Measurements from ENCODE around the gene FDXACB1.

The FDXACB1 gene

DNA sequence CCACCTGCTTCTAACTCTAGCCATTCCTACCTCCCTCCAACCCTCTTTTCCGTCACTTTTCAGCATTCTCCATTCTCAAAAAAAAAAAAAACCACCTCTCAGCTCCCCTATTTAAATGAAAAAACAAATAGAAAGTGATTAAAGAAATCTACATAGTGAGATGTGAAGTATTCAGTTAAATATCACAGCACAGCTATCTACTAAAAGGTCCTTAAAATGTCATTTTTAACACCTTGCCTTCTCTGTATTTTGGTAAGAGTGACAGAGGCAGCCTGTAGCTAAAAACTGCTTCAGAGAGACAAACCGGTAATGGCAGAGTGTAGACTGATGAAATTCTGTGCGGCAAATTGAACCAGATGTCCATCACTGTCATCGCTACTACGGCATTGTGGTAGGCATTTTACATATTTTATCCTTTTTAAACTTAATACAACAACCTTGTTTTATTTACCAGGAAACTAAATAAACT, 7.2 kb downstream of the FDXACB1 start:
- DNase-seq (ENCODE audit: low spot score in 2 of 2) (no peak), ATAC-seq (no peak)
- Mint-ChIP-seq H3K4me1 (peaks cover 32% of the 10 kb centered on the region), H3K9me3 (no peaks in the 10 kb centered on the region), H3K36me3 (peaks cover 54% of the 10 kb centered on the region), H3K27ac (peak overlapping the region; percentile 91), H3K4me3 (peak overlapping the region; percentile 88)

GRCh38 chr11:111870886-111871692, 7.9 kb downstream of the FDXACB1 start, which contains the start of gene ALG9:
ALG9 (minus strand) TSS chr11:111871581; CDS start chr11:111871482, 99 bp downstream.
- Mint-ChIP-seq H3K9me3 (no peaks in the 10 kb centered on the region), H3K4me1 (peaks cover 32% of the 10 kb centered on the region), H3K36me3 (peaks cover 55% of the 10 kb centered on the region), H3K27ac (peak within 1 kb of the TSS; percentile 91), H3K4me3 (peak within 1 kb of the TSS; percentile 88)
- DNase-seq (ENCODE audit: low spot score in 2 of 2) = peak; percentile 77 to 95
- peak; percentile 92 for ATAC-seq

DNA sequence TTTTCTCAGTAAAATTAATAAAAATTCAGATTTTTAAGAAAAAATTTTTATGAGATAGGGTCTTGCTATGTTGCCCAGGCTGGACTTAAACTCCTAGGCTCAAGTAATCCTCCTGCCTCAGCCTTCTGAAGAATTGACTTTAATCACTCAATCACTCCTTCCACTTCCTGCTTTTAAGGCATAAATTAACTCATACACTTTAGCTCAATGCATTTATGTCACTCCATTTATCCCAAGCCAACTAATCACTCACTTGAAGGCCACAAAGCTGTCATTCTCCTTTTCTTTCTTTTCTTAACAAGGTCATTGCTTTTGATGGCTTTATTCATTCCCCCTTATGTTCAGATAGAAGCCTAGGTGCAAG, 8.5 kb downstream of the FDXACB1 start:
- Mint-ChIP-seq H3K4me3 (peak overlapping the region; percentile 88), H3K27ac (peak overlapping the region; percentile 91), H3K9me3 (no peaks in the 10 kb centered on the region), H3K4me1 (peaks cover 32% of the 10 kb centered on the region), H3K36me3 (peaks cover 61% of the 10 kb centered on the region)
- ATAC-seq = peak; percentile 5
- DNase-seq (ENCODE audit: low spot score in 2 of 2) = no peak

DNA sequence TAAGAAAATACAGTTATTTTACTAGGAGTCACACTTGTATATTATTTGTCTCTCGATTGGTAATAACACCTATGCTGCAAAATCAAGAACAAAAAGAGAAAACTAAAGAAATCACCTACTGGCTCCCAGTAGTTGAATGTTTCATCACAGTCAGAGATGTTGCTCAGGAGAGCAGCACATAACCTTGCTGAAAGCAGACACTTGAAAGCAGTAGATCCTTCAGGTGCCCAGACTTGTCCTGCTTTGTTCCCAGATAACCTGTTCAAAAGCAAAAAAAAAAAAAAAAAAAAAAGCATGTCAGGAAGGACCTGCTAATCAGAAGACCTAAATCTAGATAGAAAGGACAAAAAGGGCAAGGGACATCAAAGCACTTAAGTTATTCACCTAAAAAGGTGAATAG, 8.9 kb downstream of the FDXACB1 start:
- DNase-seq (ENCODE audit: low spot score in 2 of 2) (no peak), ATAC-seq (no peak)
- Mint-ChIP-seq H3K9me3 (no peaks in the 10 kb centered on the region), H3K36me3 (peaks cover 63% of the 10 kb centered on the region), H3K27ac (peak overlapping the region; percentile 91), H3K4me3 (peak overlapping the region; percentile 88), H3K4me1 (peaks cover 32% of the 10 kb centered on the region)

- H3K9me3 Mint-ChIP-seq = no peaks in the 10 kb centered on the region
- DNase-seq (ENCODE audit: low spot score in 2 of 2) (no peak), ATAC-seq (no peak)
- H3K27ac Mint-ChIP-seq = no peak overlapping the region
- no peaks in the 10 kb centered on the region for H3K4me1 Mint-ChIP-seq
- H3K36me3 Mint-ChIP-seq = peaks cover 98% of the 10 kb centered on the region
- no peak overlapping the region for H3K4me3 Mint-ChIP-seq
These were observed 18.7 kb downstream of the FDXACB1 start for GRCh38 chr11:111860257-111860656.

DNA sequence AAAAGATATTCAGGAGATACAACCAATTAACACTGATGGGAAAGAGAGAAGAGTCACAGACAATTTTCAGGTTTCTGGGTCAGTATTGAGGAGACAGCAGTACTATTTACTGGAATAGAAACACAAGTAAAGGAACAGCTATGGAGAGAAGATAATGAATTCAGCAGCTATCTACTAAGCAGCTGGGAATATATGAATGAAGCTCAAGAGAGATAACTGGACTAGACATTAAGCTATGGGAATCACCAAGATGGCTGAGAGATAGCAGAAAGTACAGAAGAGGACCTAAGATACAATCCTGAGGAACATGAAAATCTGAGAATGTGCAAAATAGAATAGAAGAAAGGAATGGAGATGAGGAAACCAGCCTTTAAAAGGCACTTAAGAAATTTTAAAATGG, 23.5 kb downstream of the FDXACB1 start:
- no peak for ATAC-seq
- DNase-seq (ENCODE audit: low spot score in 2 of 2) = no peak
- Mint-ChIP-seq H3K36me3 (peaks cover 98% of the 10 kb centered on the region), H3K27ac (no peak overlapping the region), H3K4me1 (no peaks in the 10 kb centered on the region), H3K9me3 (no peaks in the 10 kb centered on the region), H3K4me3 (no peak overlapping the region)

DNA sequence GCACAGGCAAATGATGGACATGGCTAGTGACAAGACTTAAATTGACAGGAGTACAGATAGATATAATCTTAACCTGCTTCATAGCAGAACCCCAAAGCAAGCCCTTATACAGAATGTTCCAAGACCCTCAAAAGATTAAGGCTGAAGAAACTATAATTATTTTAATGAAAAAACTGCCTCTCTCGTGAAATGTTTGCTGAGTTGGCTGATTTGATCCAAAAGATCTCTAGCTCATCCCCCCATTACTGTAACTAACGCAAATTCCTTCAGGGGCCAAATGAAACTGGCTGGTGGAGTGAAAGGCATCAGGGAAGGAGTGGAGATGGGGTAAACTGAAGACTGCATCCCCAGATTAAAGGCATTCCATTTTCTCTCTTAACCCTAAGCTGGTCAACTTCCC, 26.9 kb downstream of the FDXACB1 start:
- Mint-ChIP-seq H3K27ac (no peak overlapping the region), H3K36me3 (peaks cover 96% of the 10 kb centered on the region)
- no peak for ATAC-seq

DNA sequence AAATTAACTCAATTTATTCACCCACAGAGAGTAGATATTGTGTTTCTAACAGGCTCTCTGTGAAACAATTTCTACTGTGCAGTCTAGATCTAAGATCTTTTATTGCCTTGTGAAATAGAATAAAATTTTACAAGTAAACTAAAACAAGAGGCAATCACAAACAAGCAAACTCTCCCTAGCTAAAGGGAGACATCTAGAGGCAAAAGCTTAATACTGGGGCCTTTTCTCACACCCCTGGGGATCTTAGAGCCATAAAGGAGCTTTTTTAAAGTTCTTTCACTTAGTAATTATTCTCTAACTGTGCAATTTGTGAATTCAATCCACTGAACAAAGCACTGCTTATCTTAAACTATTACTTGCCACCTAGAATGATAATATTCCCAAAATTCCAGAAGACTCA, 27.3 kb downstream of the FDXACB1 start:
- DNase-seq (ENCODE audit: low spot score in 2 of 2) = no peak
- H3K36me3 Mint-ChIP-seq = peaks cover 96% of the 10 kb centered on the region

More for the DNA sequence above, 26.9 kb downstream of the FDXACB1 start:
- no peak overlapping the region for H3K4me3 Mint-ChIP-seq
- no peaks in the 10 kb centered on the region for H3K9me3 Mint-ChIP-seq
- DNase-seq (ENCODE audit: low spot score in 2 of 2) = no peak
- no peaks in the 10 kb centered on the region for H3K4me1 Mint-ChIP-seq

GRCh38 chr11:111851067-111851466, 27.9 kb downstream of the FDXACB1 start:
- Mint-ChIP-seq H3K4me1 (no peaks in the 10 kb centered on the region), H3K4me3 (no peak overlapping the region), H3K36me3 (peaks cover 91% of the 10 kb centered on the region), H3K27ac (no peak overlapping the region), H3K9me3 (no peaks in the 10 kb centered on the region)
- ATAC-seq (no peak), DNase-seq (ENCODE audit: low spot score in 2 of 2) (no peak)

More for the DNA sequence above, 27.3 kb downstream of the FDXACB1 start:
- no peaks in the 10 kb centered on the region for H3K9me3 Mint-ChIP-seq
- no peak overlapping the region for H3K4me3 Mint-ChIP-seq
- no peak overlapping the region for H3K27ac Mint-ChIP-seq
- no peak for ATAC-seq
- H3K4me1 Mint-ChIP-seq = no peaks in the 10 kb centered on the region

DNA sequence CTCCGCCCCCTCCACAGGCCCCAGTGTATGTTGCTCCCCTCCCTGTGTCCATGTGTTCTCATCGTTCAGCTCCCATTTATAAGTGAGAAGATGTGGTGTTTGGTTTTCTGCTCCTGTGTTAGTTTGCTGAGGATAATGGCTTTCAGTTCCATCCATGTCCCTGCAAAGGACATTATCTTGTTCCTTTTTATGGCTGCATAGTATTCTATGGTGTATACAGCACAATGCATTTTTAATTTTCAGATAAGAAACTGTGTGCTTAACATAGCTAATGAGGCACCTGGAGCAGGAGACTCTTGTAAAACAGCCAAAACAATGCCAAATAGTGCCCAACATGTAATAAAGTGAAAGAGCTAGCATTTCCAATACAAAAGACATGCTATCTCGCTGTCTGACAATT, 29.3 kb downstream of the FDXACB1 start:
- no peaks in the 10 kb centered on the region for H3K4me1 Mint-ChIP-seq
- no peak overlapping the region for H3K4me3 Mint-ChIP-seq
- ATAC-seq (no peak), DNase-seq (ENCODE audit: low spot score in 2 of 2) (no peak)
- H3K27ac Mint-ChIP-seq = peak overlapping the region; percentile 34
- no peaks in the 10 kb centered on the region for H3K9me3 Mint-ChIP-seq
- H3K36me3 Mint-ChIP-seq = peaks cover 89% of the 10 kb centered on the region

DNA sequence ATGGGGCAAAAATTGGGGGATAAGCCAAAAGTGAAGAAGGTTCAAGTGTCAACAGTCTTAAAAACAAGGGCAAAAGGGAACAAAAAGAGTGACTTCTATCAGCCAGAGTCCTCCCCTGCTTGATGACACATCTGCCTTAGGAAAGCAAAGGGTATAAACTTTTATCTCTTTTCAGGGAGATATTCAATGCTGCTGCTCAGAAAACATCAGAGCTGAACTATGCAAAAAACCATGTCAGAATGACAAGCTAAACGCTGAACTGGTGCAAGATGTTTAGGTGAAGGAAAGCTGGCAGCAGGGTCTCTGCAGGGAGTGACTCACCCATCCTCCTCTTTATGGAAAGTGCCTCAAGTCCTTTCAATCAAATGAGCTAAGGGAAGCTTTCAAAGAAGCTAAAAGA, 32.3 kb downstream of the FDXACB1 start:
- no peak overlapping the region for H3K4me3 Mint-ChIP-seq
- peak overlapping the region; percentile 41 for H3K27ac Mint-ChIP-seq
- no peaks in the 10 kb centered on the region for H3K9me3 Mint-ChIP-seq
- no peaks in the 10 kb centered on the region for H3K4me1 Mint-ChIP-seq
- H3K36me3 Mint-ChIP-seq = peaks cover 89% of the 10 kb centered on the region
- ATAC-seq = no peak
- DNase-seq (ENCODE audit: low spot score in 2 of 2) = no peak

GRCh38 chr11:111846063-111846462, 32.9 kb downstream of the FDXACB1 start:
- Mint-ChIP-seq H3K4me3 (no peak overlapping the region), H3K9me3 (no peaks in the 10 kb centered on the region), H3K36me3 (peaks cover 89% of the 10 kb centered on the region), H3K27ac (peak overlapping the region; percentile 41), H3K4me1 (no peaks in the 10 kb centered on the region)
- DNase-seq (ENCODE audit: low spot score in 2 of 2) = no peak
- ATAC-seq = no peak

DNA sequence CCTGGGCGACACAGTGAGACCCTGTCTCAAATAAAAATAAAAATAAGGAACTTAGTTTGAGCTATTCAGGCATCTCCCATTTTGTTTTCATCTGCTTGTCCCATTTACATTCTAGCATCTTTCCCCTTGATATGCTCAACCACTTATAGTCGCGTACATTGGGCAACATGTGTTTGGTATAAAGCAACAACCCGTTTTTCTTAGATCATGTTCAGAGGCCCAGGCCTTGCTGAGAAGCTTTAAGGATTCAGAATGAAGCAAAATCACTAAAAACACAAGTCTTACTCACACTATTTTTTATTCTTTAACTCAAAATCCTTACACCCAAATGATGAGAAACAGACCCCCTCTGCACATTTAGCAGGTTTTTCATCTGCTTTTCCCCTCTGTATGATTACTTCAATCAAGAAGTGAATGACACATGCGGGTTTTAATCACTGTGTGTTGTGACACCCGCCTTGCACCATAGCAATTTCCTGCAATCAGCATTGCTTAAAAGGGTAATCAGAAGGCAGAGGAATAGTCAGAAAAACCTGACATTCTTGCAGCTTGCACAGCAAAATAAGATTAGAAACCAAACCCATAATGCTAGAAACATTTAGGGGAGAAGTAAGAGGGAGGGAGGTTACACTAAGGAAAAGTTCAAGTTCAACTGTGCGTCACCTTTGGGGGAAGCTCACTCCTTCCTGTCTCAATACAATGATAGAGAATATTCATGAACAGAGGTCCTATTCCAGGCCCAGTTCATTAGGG, 33.5 kb downstream of the FDXACB1 start:
- no peaks in the 10 kb centered on the region for H3K9me3 Mint-ChIP-seq
- H3K4me3 Mint-ChIP-seq = no peak overlapping the region
- ATAC-seq (no peak), DNase-seq (ENCODE audit: low spot score in 2 of 2) (no peak)
- H3K4me1 Mint-ChIP-seq = no peaks in the 10 kb centered on the region
- no peak overlapping the region for H3K27ac Mint-ChIP-seq
- peaks cover 85% of the 10 kb centered on the region for H3K36me3 Mint-ChIP-seq

DNA sequence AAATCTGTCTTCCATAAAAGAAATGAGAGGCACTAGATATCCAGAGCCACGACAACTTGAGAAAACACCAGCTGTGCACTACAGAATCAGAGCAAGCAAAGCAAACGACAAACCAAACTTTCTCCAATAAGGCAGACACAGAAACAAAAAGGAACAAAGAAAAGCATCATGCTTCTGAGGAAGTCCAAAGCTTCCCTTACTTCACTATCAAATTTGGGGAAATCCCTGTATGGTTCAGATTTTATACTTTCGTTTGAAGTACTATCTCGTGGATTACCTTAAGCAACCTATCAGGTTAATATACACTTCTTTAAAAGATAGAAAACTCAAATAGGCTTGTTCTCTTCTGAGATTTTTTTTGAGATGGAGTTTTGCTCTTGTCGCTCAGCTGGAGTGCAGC, 35.3 kb downstream of the FDXACB1 start:
- no peak for ATAC-seq

GRCh38 chr11:111841370-111842053, 37.5 kb downstream of the FDXACB1 start:
- no peak overlapping the region for H3K4me3 Mint-ChIP-seq
- H3K4me1 Mint-ChIP-seq = peaks cover 8% of the 10 kb centered on the region
- H3K27ac Mint-ChIP-seq = no peak overlapping the region
- no peaks in the 10 kb centered on the region for H3K9me3 Mint-ChIP-seq
- DNase-seq (ENCODE audit: low spot score in 2 of 2) = peak; percentile 69 to 89
- peak; percentile 89 for ATAC-seq
- H3K36me3 Mint-ChIP-seq = peaks cover 85% of the 10 kb centered on the region

More for the DNA sequence above, 35.3 kb downstream of the FDXACB1 start:
- Mint-ChIP-seq H3K4me1 (no peaks in the 10 kb centered on the region), H3K4me3 (no peak overlapping the region), H3K9me3 (no peaks in the 10 kb centered on the region), H3K27ac (no peak overlapping the region), H3K36me3 (peaks cover 85% of the 10 kb centered on the region)
- DNase-seq (ENCODE audit: low spot score in 2 of 2) = no peak
